T-helper 2 cell treated with Interferon-gamma antibody and Interleukin-4, amounts not matched to agents 5 μg/mL and 100 μg/mL, for 36 hours (primary cell): Measurements from ENCODE around the gene GTF2H3.
"Not testable (repeated sequence)": the region's sequence is repeated elsewhere in the genome, so short reads cannot be mapped to it uniquely, and the experiment has no call there.

Experiments
- DNase-seq: peaks from one replicate; pipeline ENCODE4 v3.0.0; 2021; ENCODE audit warnings: low spot score
- H3K27ac Mint-ChIP-seq: one replicate; pipeline ENCODE4 v1.8.0; 2021; ENCODE audit warnings: mild to moderate bottlenecking, mixed read lengths
- H3K27me3 Mint-ChIP-seq: one replicate; pipeline ENCODE4 v1.8.0; 2021; ENCODE audit warnings: low read depth, mixed read lengths
- H3K36me3 Mint-ChIP-seq: one replicate; pipeline ENCODE4 v1.8.0; 2021; ENCODE audit warnings: low read depth, mixed read lengths
- H3K4me1 Mint-ChIP-seq: one replicate; pipeline ENCODE4 v1.8.0; 2021; ENCODE audit warnings: low read depth, mixed read lengths
- H3K4me3 Mint-ChIP-seq: one replicate; pipeline ENCODE4 v1.8.0; 2022; ENCODE audit warnings: mild to moderate bottlenecking, moderate library complexity, mixed read lengths
- H3K9me3 Mint-ChIP-seq: one replicate; pipeline ENCODE4 v1.8.0; 2021; ENCODE audit warnings: mixed read lengths

The GTF2H3 gene

GRCh38 chr12:123633379-123634141, at the start of gene GTF2H3, which contains the start of gene EIF2B1:
Gene GTF2H3, plus strand, starts transcription at chr12:123633829. Its CDS starts 31 bp downstream, at chr12:123633860.
Gene EIF2B1, minus strand, starts transcription at chr12:123633686. Its CDS starts 129 bp downstream, at chr12:123633557.
- Mint-ChIP-seq H3K36me3 (peaks cover 28% of the 10 kb centered on the region), H3K27me3 (no peaks in the 10 kb centered on the region), H3K4me1 (peaks cover 24% of the 10 kb centered on the region), H3K27ac (peak within 1 kb of the TSS; percentile 99), H3K9me3 (no peaks in the 10 kb centered on the region), H3K4me3 (peak within 1 kb of the TSS; percentile 98)
- peak; percentile 98 for DNase-seq

GRCh38 chr12:123591702-123592481, 41.7 kb upstream of the GTF2H3 start:
- peaks cover 55% of the 10 kb centered on the region for H3K36me3 Mint-ChIP-seq
- H3K4me1 Mint-ChIP-seq: peaks cover 35% of the 10 kb centered on the region
- DNase-seq: no peak
- no peak overlapping the region for H3K4me3 Mint-ChIP-seq
- H3K9me3 Mint-ChIP-seq: no peaks in the 10 kb centered on the region
- H3K27me3 Mint-ChIP-seq: no peaks in the 10 kb centered on the region
- H3K27ac Mint-ChIP-seq: peak overlapping the region; percentile 34

- Mint-ChIP-seq H3K9me3 (no peaks in the 10 kb centered on the region), H3K4me1 (peaks cover 23% of the 10 kb centered on the region), H3K36me3 (peaks cover 56% of the 10 kb centered on the region), H3K27ac (no peak overlapping the region), H3K27me3 (no peaks in the 10 kb centered on the region), H3K4me3 (no peak overlapping the region)
- no peak for DNase-seq
Measured at GRCh38 chr12:123595729-123596128, 37.9 kb upstream of the GTF2H3 start.

GRCh38 chr12:123597100-123597499, 36.5 kb upstream of the GTF2H3 start:
- no peak for DNase-seq
- H3K36me3 Mint-ChIP-seq: peaks cover 52% of the 10 kb centered on the region
- H3K27ac Mint-ChIP-seq: no peak overlapping the region
- H3K27me3 Mint-ChIP-seq: no peaks in the 10 kb centered on the region
- H3K9me3 Mint-ChIP-seq: no peaks in the 10 kb centered on the region
- H3K4me1 Mint-ChIP-seq: peaks cover 22% of the 10 kb centered on the region
- no peak overlapping the region for H3K4me3 Mint-ChIP-seq

GRCh38 chr12:123598522-123598921, 35.1 kb upstream of the GTF2H3 start:
- peaks cover 26% of the 10 kb centered on the region for H3K4me1 Mint-ChIP-seq
- no peak overlapping the region for H3K4me3 Mint-ChIP-seq
- H3K36me3 Mint-ChIP-seq: peaks cover 54% of the 10 kb centered on the region
- H3K27ac Mint-ChIP-seq: no peak overlapping the region
- no peak for DNase-seq
- H3K27me3 Mint-ChIP-seq: no peaks in the 10 kb centered on the region
- no peaks in the 10 kb centered on the region for H3K9me3 Mint-ChIP-seq

- DNase-seq: no peak
- peak overlapping the region; percentile 25 for H3K4me3 Mint-ChIP-seq
- peaks cover 26% of the 10 kb centered on the region for H3K4me1 Mint-ChIP-seq
- H3K36me3 Mint-ChIP-seq: peaks cover 52% of the 10 kb centered on the region
- H3K27ac Mint-ChIP-seq: peak overlapping the region; percentile 32
- H3K27me3 Mint-ChIP-seq: no peaks in the 10 kb centered on the region
- H3K9me3 Mint-ChIP-seq: no peaks in the 10 kb centered on the region
Measured at GRCh38 chr12:123599310-123599709, 34.3 kb upstream of the GTF2H3 start.

GRCh38 chr12:123599721-123600120, 33.9 kb upstream of the GTF2H3 start:
- peaks cover 54% of the 10 kb centered on the region for H3K36me3 Mint-ChIP-seq
- H3K4me3 Mint-ChIP-seq: peak overlapping the region; percentile 25
- H3K4me1 Mint-ChIP-seq: peaks cover 28% of the 10 kb centered on the region
- H3K27me3 Mint-ChIP-seq: no peaks in the 10 kb centered on the region
- H3K9me3 Mint-ChIP-seq: no peaks in the 10 kb centered on the region
- peak overlapping the region; percentile 68 for H3K27ac Mint-ChIP-seq
- DNase-seq: no peak

GRCh38 chr12:123601602-123602489, 31.8 kb upstream of the GTF2H3 start, which contains the start of gene DDX55:
Gene DDX55, plus strand, starts transcription at chr12:123602099. Its CDS starts 50 bp downstream, at chr12:123602149.
- DNase-seq: peak; percentile 85
- H3K36me3 Mint-ChIP-seq: peaks cover 41% of the 10 kb centered on the region
- no peaks in the 10 kb centered on the region for H3K27me3 Mint-ChIP-seq
- peak within 1 kb of the TSS; percentile 84 for H3K4me3 Mint-ChIP-seq
- H3K4me1 Mint-ChIP-seq: peaks cover 18% of the 10 kb centered on the region
- no peaks in the 10 kb centered on the region for H3K9me3 Mint-ChIP-seq
- peak within 1 kb of the TSS; percentile 94 for H3K27ac Mint-ChIP-seq

GRCh38 chr12:123602651-123603195, 30.9 kb upstream of the GTF2H3 start:
- Mint-ChIP-seq H3K27me3 (no peaks in the 10 kb centered on the region), H3K36me3 (peaks cover 41% of the 10 kb centered on the region), H3K27ac (peak overlapping the region; percentile 71), H3K4me3 (peak overlapping the region; percentile 84), H3K4me1 (peaks cover 18% of the 10 kb centered on the region), H3K9me3 (no peaks in the 10 kb centered on the region)
- DNase-seq: no peak

GRCh38 chr12:123603495-123603894, 30.1 kb upstream of the GTF2H3 start:
- Mint-ChIP-seq H3K4me1 (peaks cover 18% of the 10 kb centered on the region), H3K36me3 (peaks cover 44% of the 10 kb centered on the region), H3K4me3 (peak overlapping the region; percentile 28)
- not testable (repeated sequence) for H3K27ac Mint-ChIP-seq, DNase-seq, H3K9me3 Mint-ChIP-seq, H3K27me3 Mint-ChIP-seq

- Mint-ChIP-seq H3K27ac (no peak overlapping the region), H3K36me3 (peaks cover 53% of the 10 kb centered on the region), H3K4me3 (no peak overlapping the region), H3K27me3 (no peaks in the 10 kb centered on the region), H3K4me1 (peaks cover 7% of the 10 kb centered on the region), H3K9me3 (no peaks in the 10 kb centered on the region)
- no peak for DNase-seq
Measured at GRCh38 chr12:123607756-123608155, 25.9 kb upstream of the GTF2H3 start.

- Mint-ChIP-seq H3K27me3 (no peaks in the 10 kb centered on the region), H3K9me3 (no peaks in the 10 kb centered on the region), H3K36me3 (peaks cover 53% of the 10 kb centered on the region), H3K27ac (no peak overlapping the region), H3K4me1 (peaks cover 3% of the 10 kb centered on the region), H3K4me3 (no peak overlapping the region)
- DNase-seq: no peak
Measured at GRCh38 chr12:123608182-123608581, 25.4 kb upstream of the GTF2H3 start.

GRCh38 chr12:123614110-123614509, 19.5 kb upstream of the GTF2H3 start:
- no peak overlapping the region for H3K27ac Mint-ChIP-seq
- H3K4me3 Mint-ChIP-seq: no peak overlapping the region
- H3K36me3 Mint-ChIP-seq: peaks cover 70% of the 10 kb centered on the region

More at GRCh38 chr12:123614110-123614509, 19.5 kb upstream of the GTF2H3 start:
- DNase-seq: no peak
- Mint-ChIP-seq H3K4me1 (peaks cover 2% of the 10 kb centered on the region), H3K9me3 (no peaks in the 10 kb centered on the region), H3K27me3 (no peaks in the 10 kb centered on the region)
